NCI-H2081 (cell line): ENCODE results near the gene PCDHGA3.
A peak's percentile ranks its signal among the peaks of the same experiment; 100 is the strongest.
"Not testable (repeated sequence)": the region's sequence is repeated elsewhere in the genome, so short reads cannot be mapped to it uniquely, and the experiment has no call there.

Source experiments
- DNase-seq, 2 experiments: peaks; one replicate each; lab custom pipeline; 2025; lab: John Stamatoyannopoulos, UW

PCDHGA3 gene

DNA sequence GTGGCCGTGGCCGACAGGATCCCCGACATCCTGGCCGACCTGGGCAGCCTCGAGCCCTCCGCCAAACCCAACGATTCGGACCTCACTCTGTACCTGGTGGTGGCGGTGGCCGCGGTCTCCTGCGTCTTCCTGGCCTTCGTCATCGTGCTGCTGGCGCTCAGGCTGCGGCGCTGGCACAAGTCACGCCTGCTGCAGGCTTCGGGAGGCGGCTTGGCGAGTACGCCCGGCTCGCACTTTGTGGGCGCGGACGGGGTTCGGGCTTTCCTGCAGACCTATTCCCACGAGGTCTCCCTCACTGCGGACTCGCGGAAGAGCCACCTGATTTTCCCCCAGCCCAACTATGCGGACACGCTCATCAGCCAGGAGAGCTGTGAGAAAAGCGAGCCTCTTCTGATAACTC lies 2.4 kb downstream of the PCDHGA3 start:
- DNase-seq = not testable (repeated sequence)

- DNase-seq = peak; percentile 83 to 87
These were observed 6.4 kb downstream of the PCDHGA3 start, which contains the start of gene PCDHGB1 for GRCh38 chr5:141349917-141350619. Gene PCDHGB1 (plus strand): TSS chr5:141350099. CDS start chr5:141350261, 162 bp downstream.

GRCh38 chr5:141351591-141351990 lies 8.0 kb downstream of the PCDHGA3 start:
- no peak for DNase-seq

DNA sequence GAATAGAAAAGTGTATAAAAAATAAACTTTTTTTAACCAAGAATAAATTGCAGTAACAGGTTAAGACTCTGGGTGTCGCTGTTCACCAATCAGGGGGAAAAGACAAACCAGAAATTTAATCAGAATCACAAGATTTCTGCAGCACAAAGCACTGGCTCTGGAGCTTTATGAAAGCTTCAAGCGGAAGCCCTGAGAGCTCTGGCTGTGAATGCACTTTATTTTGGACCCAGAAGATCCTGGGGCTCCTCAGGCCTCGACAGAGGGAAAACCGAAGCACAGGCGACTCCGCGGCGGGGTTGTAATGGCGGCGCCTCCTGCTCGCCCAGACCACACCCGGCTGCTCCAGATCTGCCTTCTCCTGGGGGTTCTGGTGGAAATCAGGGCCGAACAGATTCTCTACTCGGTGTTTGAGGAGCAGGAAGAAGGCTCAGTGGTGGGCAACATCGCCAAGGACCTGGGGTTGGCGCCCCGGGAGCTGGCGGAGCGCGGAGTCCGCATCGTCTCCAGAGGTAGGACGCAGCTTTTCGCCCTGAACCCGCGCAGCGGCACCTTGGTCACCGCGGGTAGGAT lies 11.4 kb downstream of the PCDHGA3 start, which contains the start of gene PCDHGA4:
PCDHGA4 (plus strand) TSS at position 122 of the 570 bp plus-strand sequence; CDS start at position 209, 87 bp downstream.
- DNase-seq = no peak

DNA sequence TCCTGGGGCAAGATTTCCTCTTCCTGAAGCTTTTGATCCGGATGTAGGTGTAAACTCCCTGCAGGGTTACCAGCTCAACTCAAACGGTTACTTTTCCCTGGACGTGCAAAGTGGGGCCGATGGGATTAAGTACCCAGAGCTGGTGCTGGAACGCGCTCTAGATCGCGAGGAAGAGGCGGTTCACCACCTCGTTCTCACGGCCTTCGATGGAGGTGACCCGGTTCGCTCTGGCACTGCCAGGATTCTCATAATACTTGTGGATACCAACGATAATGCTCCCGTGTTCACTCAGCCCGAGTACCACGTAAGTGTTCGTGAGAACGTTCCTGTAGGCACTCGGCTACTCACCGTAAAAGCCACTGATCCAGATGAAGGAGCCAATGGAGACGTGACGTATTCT lies 12.0 kb downstream of the PCDHGA3 start:
- DNase-seq = no peak

DNA sequence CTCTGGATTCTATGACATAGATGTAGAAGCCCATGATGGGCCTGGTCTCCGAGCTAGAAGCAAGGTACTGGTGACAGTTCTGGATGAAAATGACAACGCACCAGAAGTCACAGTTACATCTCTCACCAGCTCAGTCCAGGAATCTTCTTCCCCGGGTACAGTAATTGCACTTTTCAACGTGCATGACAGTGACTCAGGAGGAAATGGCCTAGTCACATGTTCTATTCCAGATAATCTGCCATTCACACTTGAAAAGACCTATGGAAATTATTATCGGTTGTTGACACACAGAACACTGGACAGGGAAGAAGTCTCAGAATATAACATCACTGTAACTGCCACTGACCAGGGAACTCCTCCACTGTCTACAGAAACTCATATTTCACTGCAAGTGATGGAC lies 12.5 kb downstream of the PCDHGA3 start:
- no peak for DNase-seq

GRCh38 chr5:141356950-141357349 lies 13.3 kb downstream of the PCDHGA3 start:
- no peak for DNase-seq

DNA sequence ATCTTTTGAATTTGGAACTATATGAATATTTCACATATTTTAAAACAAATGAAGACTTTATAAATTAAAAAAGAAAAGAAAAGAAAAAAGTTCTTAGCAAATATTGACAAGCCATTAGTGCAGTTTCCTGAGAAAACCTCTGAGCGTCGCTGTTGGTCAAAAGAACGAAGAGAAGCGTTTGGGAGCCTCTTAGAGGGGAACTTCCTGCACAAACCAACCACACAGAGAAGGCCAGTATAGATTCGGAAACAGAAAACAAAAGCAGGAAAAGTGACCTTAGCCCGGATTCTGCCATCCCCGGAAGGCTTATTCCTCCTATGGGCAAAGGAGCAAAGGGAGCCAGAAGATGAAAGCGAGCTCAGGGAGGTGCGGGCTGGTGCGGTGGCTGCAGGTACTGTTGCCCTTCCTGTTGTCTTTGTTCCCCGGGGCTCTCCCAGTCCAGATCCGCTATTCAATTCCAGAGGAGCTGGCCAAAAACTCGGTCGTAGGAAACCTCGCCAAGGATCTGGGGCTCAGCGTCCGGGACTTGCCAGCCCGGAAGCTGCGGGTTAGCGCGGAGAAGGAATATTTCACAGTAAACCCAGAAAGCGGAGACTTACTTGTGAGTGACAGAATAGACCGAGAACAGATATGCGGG lies 16.3 kb downstream of the PCDHGA3 start, which contains the start of gene PCDHGB2:
PCDHGB2 (plus strand) TSS at position 205 of the 637 bp plus-strand sequence; CDS start at position 347, 142 bp downstream.
- DNase-seq = no peak

GRCh38 chr5:141360685-141361084 lies 17.1 kb downstream of the PCDHGA3 start:
- DNase-seq = no peak

GRCh38 chr5:141362719-141363118 lies 19.1 kb downstream of the PCDHGA3 start:
- DNase-seq = no peak

- DNase-seq = no peak
These were observed 20.5 kb downstream of the PCDHGA3 start, which contains the start of gene PCDHGA5 for GRCh38 chr5:141363952-141364660. Gene PCDHGA5 (plus strand): TSS chr5:141364162. CDS start chr5:141364331, 169 bp downstream.

GRCh38 chr5:141366016-141366896 lies 22.6 kb downstream of the PCDHGA3 start:
- DNase-seq = no peak

DNA sequence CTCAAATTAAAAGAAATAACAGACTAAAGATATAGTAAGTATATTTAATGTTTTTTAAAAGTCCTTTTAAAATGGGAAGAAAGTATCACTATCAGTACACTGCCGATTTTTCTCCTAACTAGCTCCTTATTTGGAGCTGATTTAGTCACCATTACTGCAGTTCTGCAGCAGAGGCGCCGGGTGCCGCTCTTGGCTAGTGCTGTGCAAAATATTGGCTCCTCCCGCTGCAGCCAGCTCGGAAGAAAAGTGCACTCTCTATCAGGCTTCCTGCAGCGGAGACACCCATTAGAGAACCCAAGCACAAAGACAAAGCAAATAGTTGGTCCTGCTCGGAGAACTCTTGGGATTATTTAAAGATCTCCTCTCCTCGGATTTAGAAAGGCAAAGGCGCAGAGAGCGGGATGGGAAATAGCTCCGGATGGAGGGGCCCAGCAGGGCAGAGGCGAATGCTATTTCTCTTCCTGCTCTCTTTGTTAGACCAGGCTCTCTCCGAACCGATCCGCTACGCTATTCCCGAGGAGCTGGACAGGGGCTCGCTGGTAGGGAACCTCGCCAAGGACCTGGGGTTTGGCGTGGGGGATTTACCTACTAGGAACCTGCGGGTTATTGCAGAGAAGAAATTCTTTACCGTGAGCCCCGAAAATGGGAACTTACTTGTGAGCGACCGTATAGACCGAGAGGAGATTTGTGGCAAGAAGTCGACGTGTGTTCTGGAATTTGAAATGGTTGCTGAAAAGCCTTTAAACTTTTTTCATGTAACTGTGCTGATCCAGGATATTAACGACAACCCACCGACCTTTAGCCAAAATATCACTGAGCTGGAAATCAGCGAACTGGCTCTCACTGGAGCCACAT lies 26.6 kb downstream of the PCDHGA3 start, which contains the start of gene PCDHGB3:
PCDHGB3 (plus strand) TSS at position 249 of the 855 bp plus-strand sequence; CDS start at position 402, 153 bp downstream.
- DNase-seq = no peak

DNA sequence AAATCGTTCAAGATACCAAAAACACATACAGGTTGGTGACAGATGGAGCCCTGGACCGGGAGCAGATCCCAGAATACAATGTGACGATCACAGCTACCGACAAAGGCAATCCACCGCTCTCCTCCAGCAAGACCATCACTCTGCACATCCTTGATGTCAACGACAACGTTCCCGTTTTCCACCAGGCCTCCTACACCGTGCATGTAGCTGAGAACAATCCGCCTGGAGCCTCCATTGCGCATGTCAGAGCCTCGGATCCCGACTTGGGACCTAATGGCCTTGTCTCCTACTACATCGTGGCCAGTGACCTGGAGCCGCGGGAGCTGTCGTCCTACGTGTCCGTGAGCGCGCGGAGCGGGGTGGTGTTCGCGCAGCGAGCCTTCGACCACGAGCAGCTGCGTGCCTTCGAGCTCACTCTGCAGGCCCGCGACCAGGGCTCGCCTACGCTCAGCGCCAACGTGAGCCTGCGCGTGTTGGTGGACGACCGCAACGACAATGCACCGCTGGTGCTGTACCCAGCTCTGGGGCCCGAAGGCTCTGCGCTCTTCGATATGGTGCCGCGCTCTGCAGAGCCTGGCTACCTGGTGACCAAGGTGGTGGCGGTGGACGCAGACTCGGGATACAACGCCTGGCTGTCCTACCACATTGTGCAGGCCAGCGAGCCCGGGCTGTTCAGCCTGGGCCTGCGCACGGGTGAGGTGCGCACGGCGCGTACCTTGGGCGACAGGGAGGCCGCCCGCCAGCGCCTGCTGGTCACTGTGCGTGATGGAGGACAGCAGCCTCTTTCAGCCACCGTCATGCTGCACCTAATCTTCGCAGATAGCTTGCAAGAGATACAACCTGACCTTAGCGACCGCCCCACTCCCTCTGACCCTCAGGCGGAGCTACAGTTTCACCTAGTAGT lies 28.2 kb downstream of the PCDHGA3 start:
- no peak for DNase-seq

DNA sequence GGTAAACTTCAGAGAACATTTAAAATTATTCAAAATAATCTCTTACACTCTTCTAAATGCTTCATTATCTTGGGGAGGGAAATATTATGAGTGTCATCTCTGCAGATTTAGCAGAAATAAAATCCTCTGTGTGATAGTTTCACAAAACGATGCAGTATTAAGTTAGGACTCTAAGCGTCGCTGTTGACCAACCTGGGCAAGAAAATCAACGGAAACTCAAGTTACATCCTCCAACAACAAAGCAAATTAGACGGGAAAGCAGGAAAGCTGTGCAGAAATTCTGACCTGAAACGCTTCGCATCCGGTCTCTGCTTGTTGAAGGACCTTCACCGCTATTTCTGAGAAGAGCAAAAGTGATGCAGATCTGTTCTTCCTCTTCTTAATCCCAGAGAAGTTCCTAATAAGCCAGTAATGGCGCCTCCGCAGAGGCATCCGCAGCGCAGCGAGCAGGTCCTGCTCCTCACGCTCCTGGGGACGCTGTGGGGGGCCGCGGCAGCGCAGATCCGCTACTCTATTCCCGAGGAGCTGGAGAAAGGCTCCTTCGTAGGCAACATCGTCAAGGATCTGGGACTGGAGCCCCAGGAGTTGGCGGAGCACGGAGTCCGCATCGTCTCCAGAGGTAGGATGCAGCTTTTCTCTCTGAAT lies 30.2 kb downstream of the PCDHGA3 start, which contains the start of gene PCDHGA6:
PCDHGA6 (plus strand) TSS at position 219 of the 645 bp plus-strand sequence; CDS start at position 412, 193 bp downstream.
- no peak for DNase-seq

DNA sequence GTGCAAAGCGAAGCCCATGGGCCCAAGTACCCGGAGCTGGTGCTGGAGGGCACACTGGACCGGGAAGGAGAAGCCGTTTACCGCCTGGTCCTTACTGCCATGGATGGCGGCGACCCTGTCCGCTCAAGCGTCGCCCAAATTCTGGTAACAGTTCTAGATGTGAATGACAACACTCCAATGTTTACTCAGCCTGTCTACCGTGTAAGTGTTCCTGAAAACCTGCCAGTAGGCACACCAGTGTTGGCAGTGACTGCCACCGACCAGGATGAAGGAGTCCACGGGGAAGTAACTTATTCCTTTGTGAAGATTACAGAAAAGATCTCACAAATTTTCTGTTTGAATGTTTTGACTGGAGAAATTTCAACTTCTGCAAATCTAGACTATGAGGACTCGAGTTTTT lies 31.0 kb downstream of the PCDHGA3 start:
- no peak for DNase-seq

- not testable (repeated sequence) for DNase-seq
These were observed 32.0 kb downstream of the PCDHGA3 start for GRCh38 chr5:141375444-141376155.
